BJ (cell line): ENCODE measurements around the gene ZNF503. TPM values are rescaled to one million over a fixed set of nuclear protein-coding genes. Genes with fewer than 3 reads are reported as not detected.

ENCODE experiments used
- CTCF ChIA-PET: fragments of 350-600 bp; formaldehyde crosslinking; extraction: SDS; loops from one replicate; lab custom pipeline; 2021; ENCODE audit warnings: antibody characterized with exemption, inconsistent platforms; lab: Yijun Ruan, JAX
- POLR2A ChIA-PET: fragments of 300-600 bp; sonication (Branson Sonifier 250); formaldehyde crosslinking; extraction: SDS; loops from one replicate; lab custom pipeline; 2021; ENCODE audit warnings: antibody characterized with exemption; lab: Charles Lee
- DNase-seq: peaks from one replicate; pipeline ENCODE4 v3.0.0-alpha.2; 2011; ENCODE audit warnings: low read depth
- H3K27me3 ChIP-seq: 2 replicates; pipeline ENCODE4 v1.6.0; 2011; ENCODE audit warnings: low read length; ENCODE audit not compliant: control insufficient read depth, insufficient read depth
- H3K36me3 ChIP-seq: 2 replicates; pipeline ENCODE4 v1.5.1; 2011; ENCODE audit warnings: low read length; ENCODE audit not compliant: control insufficient read depth, insufficient read depth
- H3K4me3 ChIP-seq: 2 replicates; pipeline ENCODE4 v1.5.1; 2011; ENCODE audit warnings: low read depth, mild to moderate bottlenecking, control low read depth, low read length
- polyA plus RNA-seq: library from polyadenylated mRNA; depleted of rRNA; stranded (reverse); fragments of >200 nt; gene quantifications from 2 replicates; pipeline ENCODE4 v1.2.3, GENCODE V29; 2011
- TF ChIP-seq, protein P1 (sequence below): IDR thresholded peaks from 2 replicates; pipeline ENCODE4 v1.5.1; 2011; ENCODE audit warnings: low read depth, mild to moderate bottlenecking, control low read depth, inconsistent platforms, low read length, moderate library complexity; ENCODE audit not compliant: insufficient read depth

ZNF503 gene
- polyA plus RNA-seq, 1 experiment = 0.45 TPM

GRCh38 chr10:75432176-75432575, 30.6 kb upstream of the ZNF503 start:
- TF ChIP-seq, protein P1, sequence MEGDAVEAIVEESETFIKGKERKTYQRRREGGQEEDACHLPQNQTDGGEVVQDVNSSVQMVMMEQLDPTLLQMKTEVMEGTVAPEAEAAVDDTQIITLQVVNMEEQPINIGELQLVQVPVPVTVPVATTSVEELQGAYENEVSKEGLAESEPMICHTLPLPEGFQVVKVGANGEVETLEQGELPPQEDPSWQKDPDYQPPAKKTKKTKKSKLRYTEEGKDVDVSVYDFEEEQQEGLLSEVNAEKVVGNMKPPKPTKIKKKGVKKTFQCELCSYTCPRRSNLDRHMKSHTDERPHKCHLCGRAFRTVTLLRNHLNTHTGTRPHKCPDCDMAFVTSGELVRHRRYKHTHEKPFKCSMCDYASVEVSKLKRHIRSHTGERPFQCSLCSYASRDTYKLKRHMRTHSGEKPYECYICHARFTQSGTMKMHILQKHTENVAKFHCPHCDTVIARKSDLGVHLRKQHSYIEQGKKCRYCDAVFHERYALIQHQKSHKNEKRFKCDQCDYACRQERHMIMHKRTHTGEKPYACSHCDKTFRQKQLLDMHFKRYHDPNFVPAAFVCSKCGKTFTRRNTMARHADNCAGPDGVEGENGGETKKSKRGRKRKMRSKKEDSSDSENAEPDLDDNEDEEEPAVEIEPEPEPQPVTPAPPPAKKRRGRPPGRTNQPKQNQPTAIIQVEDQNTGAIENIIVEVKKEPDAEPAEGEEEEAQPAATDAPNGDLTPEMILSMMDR = no peak
- H3K36me3 ChIP-seq = no peaks in the 10 kb centered on the region
- H3K27me3 ChIP-seq = peaks cover 6% of the 10 kb centered on the region
- ChIA-PET CTCF (no interaction called here), POLR2A (no interaction called here)
- no peak overlapping the region for H3K4me3 ChIP-seq
- no peak for DNase-seq

GRCh38 chr10:75431180-75432111, 29.9 kb upstream of the ZNF503 start, which contains the start of gene LRMDA:
TSS of gene LRMDA (plus strand) at chr10:75431624.
- ChIA-PET POLR2A (no interaction called here), CTCF (interaction anchor here (1.2 kb wide), 1 partner anchor 10 kb away, joined by 3 read pairs; no protein-coding TSS in a partner anchor)
- no peak for DNase-seq

GRCh38 chr10:75430000-75430763, 28.6 kb upstream of the ZNF503 start:
- no peak overlapping the region for H3K4me3 ChIP-seq
- ChIA-PET POLR2A (no interaction called here), CTCF (no interaction called here)
- no peak for DNase-seq
- H3K27me3 ChIP-seq = peaks cover 6% of the 10 kb centered on the region
- H3K36me3 ChIP-seq = no peaks in the 10 kb centered on the region
- TF ChIP-seq, protein P1 = no peak

More at GRCh38 chr10:75431180-75432111, 29.9 kb upstream of the ZNF503 start, which contains the start of gene LRMDA:
- Histone ChIP-seq H3K27me3 (peaks cover 6% of the 10 kb centered on the region), H3K4me3 (peak within 1 kb of the TSS; percentile 44), H3K36me3 (no peaks in the 10 kb centered on the region)
- TF ChIP-seq, protein P1 = no peak

DNA sequence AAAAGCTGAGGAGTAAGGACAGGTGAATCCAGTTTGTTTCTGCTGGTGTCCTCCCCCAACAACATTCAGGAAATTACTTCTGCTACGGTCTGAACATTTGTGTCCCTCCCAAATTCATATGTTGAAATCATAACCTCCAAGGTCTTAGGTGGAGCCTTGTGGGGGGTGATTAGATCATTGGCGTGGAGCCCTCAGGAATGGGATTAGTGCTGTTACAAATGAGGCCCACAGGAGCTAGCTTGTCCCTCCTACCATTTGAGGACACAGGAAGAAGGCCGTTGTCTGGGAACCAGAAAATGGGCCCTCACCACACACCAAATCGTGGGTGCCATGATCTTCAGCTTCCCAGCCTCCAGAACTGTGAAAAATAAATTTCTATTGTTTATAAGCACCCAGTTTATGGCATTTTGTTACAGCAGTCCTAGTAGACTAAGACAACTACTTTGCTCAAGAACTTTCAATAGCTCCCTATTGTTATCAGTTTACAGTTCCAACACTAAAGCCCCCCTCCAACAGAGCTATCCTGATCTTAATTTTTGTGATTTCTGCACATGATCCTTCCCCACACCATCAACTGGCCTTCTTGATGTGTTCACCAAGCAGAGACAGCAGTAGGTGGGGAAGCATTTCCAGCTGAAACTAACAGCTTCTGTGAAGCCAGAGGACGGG, 27.7 kb upstream of the ZNF503 start:
- H3K36me3 ChIP-seq = no peaks in the 10 kb centered on the region
- H3K4me3 ChIP-seq = no peak overlapping the region
- POLR2A ChIA-PET = no interaction called here
- TF ChIP-seq, protein P1 = no peak
- DNase-seq = no peak
- CTCF ChIA-PET = no interaction called here
- H3K27me3 ChIP-seq = peaks cover 6% of the 10 kb centered on the region
